HepG2 (cell line): Measurements from ENCODE around the gene CABP2. TPM values are rescaled to one million over a fixed set of nuclear protein-coding genes. Genes with fewer than 3 reads are reported as not detected.

ENCODE experiments used
- ARHGAP35 ChIP-seq: sonication (generic); formaldehyde crosslinking; IDR thresholded peaks from 2 replicates; pipeline ENCODE4 v1.9.0; 2022; ENCODE audit warnings: mild to moderate bottlenecking, inconsistent platforms, moderate library complexity, missing genetic modification reagents, borderline replicate concordance
- ARID4A ChIP-seq: sonication (generic); formaldehyde crosslinking; IDR thresholded peaks from 2 replicates; pipeline ENCODE4 v1.5.0; 2020; ENCODE audit warnings: mild to moderate bottlenecking, missing genetic modification reagents, borderline replicate concordance
- CREB1 ChIP-seq, 2 experiments: fragments of 450-650 bp in 1 of 2; IDR thresholded peaks; 2 replicates each; pipeline ENCODE4 v1.6.1; 2016 to 2017; ENCODE audit warnings: control low read depth in 1 of 2, mild to moderate bottlenecking in 1 of 2, missing compliant biosample characterization in 1 of 2, missing genetic modification characterization in 1 of 2
- DBP ChIP-seq: sonication (generic); formaldehyde crosslinking; IDR thresholded peaks from 2 replicates; pipeline ENCODE4 v1.4.0; 2020; ENCODE audit warnings: missing genetic modification reagents; ENCODE audit errors: not compliant biosample characterization
- FOXC1 ChIP-seq: sonication (generic); formaldehyde crosslinking; IDR thresholded peaks from 2 replicates; pipeline ENCODE4 v1.8.0; 2022; ENCODE audit warnings: mild to moderate bottlenecking, missing genetic modification reagents, borderline replicate concordance
- HDAC2 ChIP-seq: sonication (generic); formaldehyde crosslinking; IDR thresholded peaks from 2 replicates; pipeline ENCODE4 v1.4.0; 2020; ENCODE audit warnings: missing genetic modification reagents
- MIER3 ChIP-seq: IDR thresholded peaks from 2 replicates; pipeline ENCODE4 v1.6.1; 2016; ENCODE audit warnings: missing compliant biosample characterization, borderline replicate concordance
- NAIF1 ChIP-seq: sonication (generic); formaldehyde crosslinking; IDR thresholded peaks from 2 replicates; pipeline ENCODE4 v1.5.0; 2020; ENCODE audit warnings: mild to moderate bottlenecking, missing genetic modification reagents, borderline replicate concordance
- NCOA2 ChIP-seq: sonication (generic); formaldehyde crosslinking; IDR thresholded peaks from 2 replicates; pipeline ENCODE4 v1.8.0; 2022; ENCODE audit warnings: inconsistent platforms
- POLR2A ChIP-seq, 2 experiments: IDR thresholded peaks; 2 replicates each; pipeline ENCODE4 v1.6.1; 2011; ENCODE audit warnings: low read depth in 2 of 2, low read length in 2 of 2, mild to moderate bottlenecking in 1 of 2, moderate library complexity in 1 of 2; ENCODE audit not compliant: insufficient read depth in 1 of 2
- TBX2 ChIP-seq: sonication (generic); formaldehyde crosslinking; IDR thresholded peaks from 2 replicates; pipeline ENCODE4 v1.5.0; 2020; ENCODE audit warnings: missing genetic modification reagents, mild to moderate bottlenecking, borderline replicate concordance
- TFDP1 ChIP-seq: IDR thresholded peaks from 2 replicates; pipeline ENCODE4 v1.6.1; 2016; ENCODE audit warnings: missing compliant biosample characterization, missing genetic modification reagents, borderline replicate concordance
- YEATS2 ChIP-seq: sonication (generic); formaldehyde crosslinking; IDR thresholded peaks from 2 replicates; pipeline ENCODE4 v1.4.0; 2020; ENCODE audit warnings: missing genetic modification reagents, borderline replicate concordance
- ZKSCAN1 ChIP-seq: fragments of 150-350 bp; IDR thresholded peaks from 2 replicates; pipeline ENCODE4 v1.6.1; 2014; ENCODE audit warnings: low read length
- ZNF354B ChIP-seq: sonication (generic); formaldehyde crosslinking; IDR thresholded peaks from 2 replicates; pipeline ENCODE4 v1.8.0; 2022; ENCODE audit warnings: mild to moderate bottlenecking, missing genetic modification reagents
- ZNF569 ChIP-seq: sonication (generic); formaldehyde crosslinking; IDR thresholded peaks from 2 replicates; pipeline ENCODE4 v1.5.0; 2020; ENCODE audit warnings: mild to moderate bottlenecking, missing genetic modification reagents, moderate library complexity, borderline replicate concordance
- polyA plus RNA-seq, 8 experiments: library from polyadenylated mRNA; depleted of rRNA in 3 of 8; stranded (reverse) in 7 of 8; unstranded in 1 of 8; fragments of >200 nt; fragmentation: Illumina TruSeq in 4 of 8; extraction: Trizol in 4 of 8; gene quantifications; 2 replicates each; pipeline versions ENCODE4 v1.2.1 to v1.2.3, GENCODE V29; 2011 to 2016; ENCODE audit warnings: low read depth in 4 of 8, missing spikeins in 1 of 8, mixed read lengths in 1 of 8; ENCODE audit not compliant: insufficient read depth in 1 of 8
- total RNA-seq, 5 experiments: library from RNA; depleted of rRNA; stranded (reverse); fragments of >200 nt; fragmentation: Illumina TruSeq; extraction: Trizol; gene quantifications; 2 replicates each; pipeline ENCODE4 v1.2.3, GENCODE V29; 2016; ENCODE audit warnings: low read depth in 1 of 5
- TF ChIP-seq, protein P1 (sequence below): fragments of 450-650 bp; IDR thresholded peaks from 2 replicates; pipeline ENCODE4 v1.6.1; 2016
- TF ChIP-seq, protein P2 (sequence below): sonication (generic); formaldehyde crosslinking; IDR thresholded peaks from 2 replicates; pipeline ENCODE4 v1.8.1; 2023; ENCODE audit warnings: mild to moderate bottlenecking, moderate library complexity, missing genetic modification reagents

The CABP2 gene
- total and polyA plus RNA-seq, 2 of the 13 experiments (the other 11 are each of a cell fraction or from before 2014, with no cell fraction given), result not detected

DNA sequence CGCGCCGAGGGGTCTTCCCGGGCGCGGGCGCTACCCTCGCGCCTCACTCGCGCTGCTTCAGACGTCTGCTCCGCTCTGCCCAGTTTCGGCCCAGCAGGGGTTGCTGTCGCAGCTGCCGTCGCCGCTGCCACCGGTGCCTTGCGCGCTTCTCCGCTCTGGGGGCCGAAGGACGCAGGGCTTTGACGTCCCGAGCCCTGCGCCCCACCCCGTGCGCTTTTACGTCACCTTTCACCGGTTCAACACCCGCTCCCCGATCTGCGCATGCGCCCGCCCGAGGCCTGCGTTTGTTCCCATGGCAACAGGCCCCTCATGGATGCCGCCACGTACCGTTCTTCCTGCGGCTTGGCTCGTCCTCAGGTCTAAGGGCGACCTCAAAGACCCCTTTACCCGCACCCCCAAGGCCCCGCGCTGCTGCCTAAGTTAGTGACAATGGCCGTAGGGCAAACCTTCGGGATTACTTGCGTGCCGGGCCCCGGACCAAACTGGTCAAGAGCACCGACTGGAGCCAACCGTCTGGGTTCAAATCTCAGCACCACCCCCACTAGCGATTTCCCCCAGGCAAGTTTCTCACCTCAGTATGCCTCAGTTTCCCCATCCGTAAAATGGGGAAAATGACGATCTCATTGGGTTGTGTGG, 14.6 kb downstream of the CABP2 start (continued):
- TF ChIP-seq POLR2A (IDR thresholded peaks at IDR 0.05; ENCODE audit: insufficient read depth in 1 of 2, low read depth in 2 of 2, low read length in 2 of 2) (peak in 1 of 2 experiments; percentile 85; a peak in 2 of 4 replicates), ARID4A (CRISPR knock-in tag) (peak; percentile 93; the same call in 1 of the 2 replicates), FOXC1 (CRISPR knock-in tag) (peak; percentile 38; the same call in 1 of the 2 replicates), HDAC2 (CRISPR knock-in tag) (peak; percentile 61), DBP (CRISPR knock-in tag) (peak; percentile 63), NAIF1 (CRISPR knock-in tag) (no peak), YEATS2 (peak; percentile 75), ZNF569 (CRISPR knock-in tag) (no peak), ZNF354B (CRISPR knock-in tag) (no peak), ARHGAP35 (CRISPR knock-in tag) (no peak), TBX2 (CRISPR knock-in tag) (peak; percentile 55; the same call in 1 of the 2 replicates), ZKSCAN1 (no peak), TFDP1 (0 out of 2 replicates have a peak, but pooled peaks have one; percentile 46), CREB1 (IDR thresholded peaks at IDR 0.05) (peak; percentile 94), CREB1 (CRISPR knock-in tag; IDR thresholded peaks at IDR 0.05) (peak; percentile 92), MIER3 (peak; percentile 30; the same call in 1 of the 2 replicates), NCOA2 (CRISPR knock-in tag) (no peak)
- TF ChIP-seq, protein P1, sequence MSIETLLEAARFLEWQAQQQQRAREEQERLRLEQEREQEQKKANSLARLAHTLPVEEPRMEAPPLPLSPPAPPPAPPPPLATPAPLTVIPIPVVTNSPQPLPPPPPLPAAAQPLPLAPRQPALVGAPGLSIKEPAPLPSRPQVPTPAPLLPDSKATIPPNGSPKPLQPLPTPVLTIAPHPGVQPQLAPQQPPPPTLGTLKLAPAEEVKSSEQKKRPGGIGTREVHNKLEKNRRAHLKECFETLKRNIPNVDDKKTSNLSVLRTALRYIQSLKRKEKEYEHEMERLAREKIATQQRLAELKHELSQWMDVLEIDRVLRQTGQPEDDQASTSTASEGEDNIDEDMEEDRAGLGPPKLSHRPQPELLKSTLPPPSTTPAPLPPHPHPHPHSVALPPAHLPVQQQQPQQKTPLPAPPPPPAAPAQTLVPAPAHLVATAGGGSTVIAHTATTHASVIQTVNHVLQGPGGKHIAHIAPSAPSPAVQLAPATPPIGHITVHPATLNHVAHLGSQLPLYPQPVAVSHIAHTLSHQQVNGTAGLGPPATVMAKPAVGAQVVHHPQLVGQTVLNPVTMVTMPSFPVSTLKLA, result peak; percentile 54
- TF ChIP-seq, protein P2, sequence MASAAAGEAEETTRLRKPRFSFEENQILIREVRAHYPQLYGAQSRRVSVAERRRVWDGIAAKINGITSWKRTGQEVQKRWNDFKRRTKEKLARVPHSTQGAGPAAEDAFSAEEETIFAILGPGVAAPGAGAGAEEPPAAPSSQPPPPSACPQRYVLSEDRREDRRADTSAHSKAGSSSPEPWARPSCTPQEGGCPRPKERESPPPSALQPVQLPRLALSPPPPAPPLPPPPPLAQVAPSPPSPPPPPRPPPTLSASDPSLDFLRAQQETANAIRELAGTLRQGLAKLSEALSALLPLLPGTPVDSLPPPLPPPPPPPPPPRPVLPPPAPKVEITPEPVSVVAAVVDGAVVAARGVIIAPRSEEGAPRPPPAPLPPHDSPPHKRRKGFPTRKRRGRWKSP, result peak; percentile 35; the same call in 1 of the 2 replicates
